PC-9 (cell line): Measurements from ENCODE around the gene RAVER1. TPM values are rescaled to one million over a fixed set of nuclear protein-coding genes. Genes with fewer than 3 reads are reported as not detected.

Experiments used
- BruUV-seq: library from RNA; stranded (reverse); fragments of 400-500 nt; replicated peaks from 2 replicates; lab custom pipeline; 2021; lab: Mats Ljungman, UMichigan
- CTCF ChIA-PET: fragments of 300-600 bp; sonication (Branson Sonifier 250); formaldehyde crosslinking; loops from one replicate; lab custom pipeline; 2022; ENCODE audit warnings: antibody characterized with exemption; lab: Charles Lee
- POLR2A ChIA-PET: fragments of 300-600 bp; sonication (Branson Sonifier 250); formaldehyde crosslinking; loops from one replicate; lab custom pipeline; 2022; ENCODE audit warnings: antibody characterized with exemption; ENCODE audit not compliant: unreplicated experiment; lab: Charles Lee
- DNase-seq, 2 experiments: peaks; one replicate each; pipeline versions ENCODE4 v3.0.0 to v3.0.0-alpha.2; 2015 to 2022; ENCODE audit warnings: mixed read lengths in 1 of 2
- H2AFZ ChIP-seq: fragments of 200-600 bp; sonication (generic); 2 replicates; pipeline ENCODE4 v1.8.1; 2017; ENCODE audit warnings: antibody characterized with exemption
- H3F3A ChIP-seq: fragments of 200-600 bp; sonication (generic); 2 replicates; pipeline ENCODE4 v1.8.1; 2017; ENCODE audit warnings: antibody characterized with exemption, mild to moderate bottlenecking, low read depth; ENCODE audit not compliant: insufficient read depth
- H3K27ac ChIP-seq: fragments of 200-600 bp; sonication (generic); 2 replicates; pipeline ENCODE4 v1.6.1; 2016; ENCODE audit warnings: mixed run types
- H3K27me3 ChIP-seq: fragments of 200-600 bp; sonication (generic); 2 replicates; pipeline ENCODE4 v1.6.1; 2016; ENCODE audit warnings: low read depth, mixed run types; ENCODE audit not compliant: insufficient read depth
- H3K36me3 ChIP-seq: fragments of 200-600 bp; sonication (generic); 2 replicates; pipeline ENCODE4 v1.6.1; 2016; ENCODE audit warnings: low read depth, mixed run types
- H3K4me1 ChIP-seq: fragments of 200-600 bp; sonication (generic); replicated peaks from 2 replicates; pipeline ENCODE4 v1.6.1; 2016; ENCODE audit warnings: mixed run types; ENCODE audit not compliant: insufficient read depth
- H3K4me2 ChIP-seq: fragments of 200-600 bp; sonication (generic); 2 replicates; pipeline ENCODE4 v1.6.1; 2017; ENCODE audit warnings: mixed run types
- H3K4me3 ChIP-seq: fragments of 200-600 bp; sonication (generic); 2 replicates; pipeline ENCODE4 v1.6.1; 2016; ENCODE audit warnings: mixed run types
- H3K79me2 ChIP-seq: fragments of 200-600 bp; sonication (generic); 2 replicates; pipeline ENCODE4 v1.6.1; 2017; ENCODE audit warnings: low read depth, mixed run types
- H3K9me2 ChIP-seq: fragments of 200-600 bp; sonication (generic); 2 replicates; pipeline ENCODE4 v1.8.1; 2017; ENCODE audit warnings: mild to moderate bottlenecking; ENCODE audit not compliant: insufficient read depth
- H3K9me3 ChIP-seq: fragments of 200-600 bp; sonication (generic); 2 replicates; pipeline ENCODE4 v1.8.1; 2016; ENCODE audit warnings: low read depth; ENCODE audit not compliant: insufficient read depth
- H4K20me1 ChIP-seq: fragments of 200-600 bp; sonication (generic); 2 replicates; pipeline ENCODE4 v1.8.1; 2017; ENCODE audit not compliant: insufficient read depth
- EZH2 ChIP-seq: fragments of 200-600 bp; sonication (generic); IDR thresholded peaks from 2 replicates; pipeline ENCODE4 v1.8.0; 2017; ENCODE audit warnings: antibody characterized with exemption, low read depth
- intact Hi-C: fragments of 100-400 bp; cut with micrococcal nuclease; formaldehyde crosslinking; loops from one replicate; pipeline ENCODE4 v1.10.0; 2022; ENCODE audit not compliant: unreplicated experiment
- total RNA-seq: library from RNA; stranded (reverse); gene quantifications from 2 replicates; pipeline ENCODE4 v1.2.3, GENCODE V29; 2021
- TF ChIP-seq, protein P1 (sequence below): fragments of 200-600 bp; sonication (generic); conservative IDR thresholded peaks from 2 replicates; pipeline ENCODE4 v1.6.1; 2017; ENCODE audit warnings: mixed run types, antibody characterized with exemption, mild to moderate bottlenecking, moderate library complexity

The RAVER1 gene
- total RNA-seq, 1 experiment from 2014 or later = 52.9 TPM

DNA sequence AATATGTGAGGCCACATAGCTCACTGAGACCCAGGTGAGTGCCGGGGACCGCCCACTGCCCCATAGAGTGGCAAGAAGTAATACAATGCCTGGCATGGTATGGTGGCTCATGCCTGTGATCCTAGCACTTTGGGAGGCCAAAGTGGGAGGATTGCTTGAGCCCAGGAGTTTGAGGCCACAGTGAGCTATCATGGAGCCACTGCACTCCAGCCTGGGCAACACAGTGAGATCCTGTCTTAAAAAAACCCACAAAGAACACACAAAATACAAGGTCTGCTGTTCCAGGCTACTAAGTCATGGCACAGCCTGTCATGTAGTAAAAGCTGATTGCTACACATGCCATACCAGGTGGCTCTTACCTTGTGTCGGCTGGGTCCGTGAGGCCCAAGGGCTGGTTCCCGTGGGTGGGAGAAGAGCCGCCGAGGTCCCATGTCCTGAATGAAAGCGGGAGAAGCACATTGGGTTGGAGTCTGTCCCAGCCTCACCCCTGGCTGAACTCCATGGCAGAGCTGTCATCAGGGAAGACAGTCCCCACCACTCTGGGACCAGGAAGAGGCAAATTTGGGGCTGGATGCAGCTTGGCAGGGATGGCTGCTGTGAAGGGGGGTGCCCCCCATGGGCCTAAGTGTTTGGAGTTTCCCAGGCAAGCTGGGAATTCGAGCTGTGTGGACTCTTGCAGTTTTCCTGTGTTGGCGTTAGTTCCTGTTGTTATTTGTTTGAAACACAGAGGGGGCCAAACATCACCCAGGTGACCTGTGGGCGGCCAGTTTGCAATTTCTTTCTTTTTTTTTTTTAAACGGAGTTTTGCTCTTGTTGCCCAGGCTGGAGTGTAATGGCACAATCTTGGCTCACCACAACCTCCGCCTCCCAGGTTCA lies 14.3 kb downstream of the RAVER1 start:
- intact Hi-C loops = no loop called here
- no TSS peak for BruUV-seq

DNA sequence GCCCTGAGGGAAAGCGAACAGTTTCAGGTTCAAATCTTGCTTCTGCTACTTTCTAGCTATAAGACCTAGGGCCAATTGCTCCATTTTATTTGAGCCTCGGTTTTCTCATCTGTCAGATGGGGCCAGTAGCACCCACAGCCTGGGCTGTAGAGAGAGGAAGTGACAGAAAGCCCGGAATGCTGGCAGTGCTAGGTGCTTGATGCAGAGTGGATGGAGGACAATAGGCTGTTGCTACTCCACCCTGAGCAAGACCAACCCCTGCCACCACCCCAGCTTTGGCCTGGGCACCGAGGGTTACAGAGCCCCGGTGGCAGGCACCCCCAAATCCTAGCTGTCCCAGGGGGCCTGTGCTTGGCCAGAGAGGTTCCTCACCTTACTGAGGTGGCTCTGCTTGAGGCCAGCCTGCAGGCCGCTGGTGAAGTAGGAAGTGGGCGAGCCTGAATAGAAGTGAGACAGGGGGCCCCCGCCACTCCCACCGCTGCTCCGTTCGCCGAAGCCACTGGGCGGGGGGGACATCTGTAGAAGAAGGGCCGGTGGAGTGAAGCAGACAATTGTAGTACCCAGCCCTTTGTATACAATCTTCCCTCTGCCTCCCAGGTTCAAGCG lies 15.4 kb downstream of the RAVER1 start:
- Histone ChIP-seq H3K9me2 (no peaks in the 10 kb centered on the region), H3K27ac (no peak overlapping the region), H2AFZ (no peak overlapping the region), H3K4me1 (peaks cover 14% of the 10 kb centered on the region), H3K4me2 (no peak overlapping the region), H3K9me3 (no peaks in the 10 kb centered on the region), H3K27me3 (no peaks in the 10 kb centered on the region), H3K4me3 (no peak overlapping the region), H3K36me3 (0 out of 2 replicates have a peak, but pooled peaks cover 3% of the 10 kb centered on the region), H3F3A (peaks cover 56% of the 10 kb centered on the region), H3K79me2 (peaks cover 11% of the 10 kb centered on the region; the same call in 1 of the 2 replicates), H4K20me1 (no peaks in the 10 kb centered on the region)
- no TSS peak for BruUV-seq
- no peak for DNase-seq
- intact Hi-C loops = no loop called here
- ChIA-PET POLR2A (no interaction called here), CTCF (no interaction called here)
- TF ChIP-seq, protein P1, sequence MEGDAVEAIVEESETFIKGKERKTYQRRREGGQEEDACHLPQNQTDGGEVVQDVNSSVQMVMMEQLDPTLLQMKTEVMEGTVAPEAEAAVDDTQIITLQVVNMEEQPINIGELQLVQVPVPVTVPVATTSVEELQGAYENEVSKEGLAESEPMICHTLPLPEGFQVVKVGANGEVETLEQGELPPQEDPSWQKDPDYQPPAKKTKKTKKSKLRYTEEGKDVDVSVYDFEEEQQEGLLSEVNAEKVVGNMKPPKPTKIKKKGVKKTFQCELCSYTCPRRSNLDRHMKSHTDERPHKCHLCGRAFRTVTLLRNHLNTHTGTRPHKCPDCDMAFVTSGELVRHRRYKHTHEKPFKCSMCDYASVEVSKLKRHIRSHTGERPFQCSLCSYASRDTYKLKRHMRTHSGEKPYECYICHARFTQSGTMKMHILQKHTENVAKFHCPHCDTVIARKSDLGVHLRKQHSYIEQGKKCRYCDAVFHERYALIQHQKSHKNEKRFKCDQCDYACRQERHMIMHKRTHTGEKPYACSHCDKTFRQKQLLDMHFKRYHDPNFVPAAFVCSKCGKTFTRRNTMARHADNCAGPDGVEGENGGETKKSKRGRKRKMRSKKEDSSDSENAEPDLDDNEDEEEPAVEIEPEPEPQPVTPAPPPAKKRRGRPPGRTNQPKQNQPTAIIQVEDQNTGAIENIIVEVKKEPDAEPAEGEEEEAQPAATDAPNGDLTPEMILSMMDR = no peak
- TF ChIP-seq EZH2 = no peak

More for the DNA sequence above, 14.3 kb downstream of the RAVER1 start:
- peaks cover 52% of the 10 kb centered on the region for H3F3A ChIP-seq
- peaks cover 10% of the 10 kb centered on the region; the same call in 1 of the 2 replicates for H3K79me2 ChIP-seq
- H2AFZ ChIP-seq = no peak overlapping the region
- no peak overlapping the region for H3K27ac ChIP-seq
- no peaks in the 10 kb centered on the region for H3K9me3 ChIP-seq
- H4K20me1 ChIP-seq = peaks cover 7% of the 10 kb centered on the region
- DNase-seq = no peak
- no peak for TF ChIP-seq EZH2
- TF ChIP-seq, protein P1 = no peak
- peaks cover 14% of the 10 kb centered on the region for H3K4me1 ChIP-seq
- no peaks in the 10 kb centered on the region for H3K9me2 ChIP-seq
- no peak overlapping the region for H3K4me3 ChIP-seq
- 0 out of 2 replicates have a peak, but pooled peaks cover 3% of the 10 kb centered on the region for H3K36me3 ChIP-seq
- ChIA-PET POLR2A (interaction anchor here (0.6 kb wide), 1 partner anchor 15 kb away, joined by 3 read pairs; no protein-coding TSS in a partner anchor), CTCF (interaction anchor here (0.5 kb wide), 1 partner anchor 146 kb away, joined by 3 read pairs; no protein-coding TSS in a partner anchor)
- no peaks in the 10 kb centered on the region for H3K27me3 ChIP-seq
- H3K4me2 ChIP-seq = no peak overlapping the region

DNA sequence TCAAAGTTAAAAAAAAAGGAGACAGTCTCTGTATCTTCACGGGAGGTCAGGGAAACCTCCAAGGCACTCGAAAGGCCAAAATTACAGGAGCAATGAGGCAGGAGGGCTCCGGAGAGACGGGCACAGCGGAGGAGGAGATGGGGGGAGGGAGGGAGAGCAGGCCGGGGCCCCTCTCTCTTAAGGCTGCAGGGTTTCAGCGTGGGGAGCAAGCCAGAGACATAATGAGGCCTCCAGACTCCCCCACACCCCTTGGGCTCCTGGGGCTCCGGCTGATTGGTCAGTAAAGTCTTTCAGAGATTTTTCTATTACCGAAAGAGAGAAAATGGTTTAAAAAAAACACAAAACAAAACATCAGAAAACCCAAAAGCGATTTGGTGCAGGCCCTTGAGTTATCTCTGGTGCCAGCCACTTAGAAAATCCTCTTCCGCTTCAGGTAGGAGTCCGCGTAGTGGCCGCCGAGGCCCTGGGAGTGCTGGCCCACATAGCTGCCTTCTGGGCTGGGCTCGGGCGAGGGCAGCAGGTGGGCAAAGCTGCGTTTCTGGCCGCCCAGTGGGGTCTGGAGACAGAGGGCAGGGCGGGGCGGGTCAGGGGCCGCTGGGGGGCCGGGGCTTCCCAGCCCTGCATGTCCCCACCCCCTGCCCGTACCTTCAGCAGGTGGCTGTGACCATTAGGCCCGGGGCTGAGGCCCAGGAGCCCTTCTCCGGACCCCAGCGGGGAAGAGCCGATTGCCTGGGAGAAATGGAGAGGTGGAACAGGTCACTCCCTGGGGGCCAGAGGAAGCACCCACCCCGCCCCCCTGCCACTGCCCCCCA lies 16.1 kb downstream of the RAVER1 start:
- Histone ChIP-seq H3K4me1 (peaks cover 14% of the 10 kb centered on the region), H3K9me3 (no peaks in the 10 kb centered on the region), H2AFZ (no peak overlapping the region), H3K9me2 (no peaks in the 10 kb centered on the region), H3K79me2 (peaks cover 11% of the 10 kb centered on the region; the same call in 1 of the 2 replicates), H3K36me3 (0 out of 2 replicates have a peak, but pooled peaks cover 3% of the 10 kb centered on the region), H3F3A (peaks cover 58% of the 10 kb centered on the region), H3K4me3 (no peak overlapping the region), H3K27me3 (no peaks in the 10 kb centered on the region), H3K27ac (no peak overlapping the region), H3K4me2 (no peak overlapping the region), H4K20me1 (no peaks in the 10 kb centered on the region)
- CTCF ChIA-PET = no interaction called here
- POLR2A ChIA-PET = no interaction called here
- BruUV-seq = no TSS peak
- TF ChIP-seq EZH2 = no peak
- TF ChIP-seq, protein P1 = no peak
- intact Hi-C loops = no loop called here
- DNase-seq = no peak
